HG02571 (cell line): ENCODE data around the gene SP100.
A peak's percentile ranks its signal among the peaks of the same experiment; 100 is the strongest.

Experiments
- ATAC-seq: cut with Tn5 transposase; IDR thresholded peaks from one replicate; pipeline ENCODE4 v1.9.1; 2021; ENCODE audit warnings: mild to moderate bottlenecking, moderate library complexity; ENCODE audit not compliant: unreplicated experiment

The SP100 gene

GRCh38 chr2:230537531-230537976, 121.6 kb downstream of the SP100 start:
- peak; percentile 67 for ATAC-seq

- ATAC-seq, result no peak
Observed at GRCh38 chr2:230540332-230540731, 124.3 kb downstream of the SP100 start.

DNA sequence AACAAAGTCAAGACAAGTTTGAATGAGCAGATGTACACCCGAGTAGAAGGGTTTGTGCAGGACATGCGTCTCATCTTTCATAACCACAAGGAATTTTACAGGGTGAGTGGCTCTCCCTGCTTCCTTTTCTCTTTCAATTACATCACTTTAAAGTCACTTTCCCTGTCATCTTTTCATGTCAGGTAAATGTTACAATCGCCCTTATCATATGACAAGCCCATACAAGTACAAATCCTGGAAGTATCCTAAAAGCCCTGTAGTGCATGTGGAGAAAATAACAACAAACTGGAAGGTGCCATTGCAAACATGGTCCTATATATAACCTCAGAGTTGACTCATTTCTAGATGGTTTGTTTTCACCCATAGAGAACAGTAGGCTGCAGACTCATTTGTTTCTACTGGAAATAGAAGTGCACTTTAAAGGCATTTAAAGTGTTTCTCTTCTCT, 126.0 kb downstream of the SP100 start:
- peak; percentile 68 for ATAC-seq

GRCh38 chr2:230542751-230543150, 126.8 kb downstream of the SP100 start:
- no peak for ATAC-seq

DNA sequence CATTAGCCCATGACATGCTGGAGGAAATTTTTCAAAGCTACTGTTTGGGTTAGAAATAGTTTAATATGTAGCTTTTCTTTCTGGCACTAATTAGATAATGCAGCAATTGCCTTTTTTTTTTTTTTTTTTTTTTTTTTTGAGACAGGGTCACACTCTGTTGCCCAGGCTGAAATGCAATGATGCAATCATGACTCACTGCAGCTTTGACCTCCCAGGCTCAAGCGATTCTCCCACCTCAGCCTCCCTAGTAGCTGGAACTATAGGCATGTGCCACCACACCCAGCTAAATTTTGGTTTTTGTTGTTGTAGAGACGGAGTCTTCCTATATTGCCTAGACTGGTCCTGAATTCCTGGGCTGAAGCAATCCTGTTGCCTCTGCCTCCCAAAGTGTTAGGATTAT, 136.2 kb downstream of the SP100 start:
- ATAC-seq, result no peak

GRCh38 chr2:230557065-230557464, 141.1 kb downstream of the SP100 start:
- no peak for ATAC-seq

DNA sequence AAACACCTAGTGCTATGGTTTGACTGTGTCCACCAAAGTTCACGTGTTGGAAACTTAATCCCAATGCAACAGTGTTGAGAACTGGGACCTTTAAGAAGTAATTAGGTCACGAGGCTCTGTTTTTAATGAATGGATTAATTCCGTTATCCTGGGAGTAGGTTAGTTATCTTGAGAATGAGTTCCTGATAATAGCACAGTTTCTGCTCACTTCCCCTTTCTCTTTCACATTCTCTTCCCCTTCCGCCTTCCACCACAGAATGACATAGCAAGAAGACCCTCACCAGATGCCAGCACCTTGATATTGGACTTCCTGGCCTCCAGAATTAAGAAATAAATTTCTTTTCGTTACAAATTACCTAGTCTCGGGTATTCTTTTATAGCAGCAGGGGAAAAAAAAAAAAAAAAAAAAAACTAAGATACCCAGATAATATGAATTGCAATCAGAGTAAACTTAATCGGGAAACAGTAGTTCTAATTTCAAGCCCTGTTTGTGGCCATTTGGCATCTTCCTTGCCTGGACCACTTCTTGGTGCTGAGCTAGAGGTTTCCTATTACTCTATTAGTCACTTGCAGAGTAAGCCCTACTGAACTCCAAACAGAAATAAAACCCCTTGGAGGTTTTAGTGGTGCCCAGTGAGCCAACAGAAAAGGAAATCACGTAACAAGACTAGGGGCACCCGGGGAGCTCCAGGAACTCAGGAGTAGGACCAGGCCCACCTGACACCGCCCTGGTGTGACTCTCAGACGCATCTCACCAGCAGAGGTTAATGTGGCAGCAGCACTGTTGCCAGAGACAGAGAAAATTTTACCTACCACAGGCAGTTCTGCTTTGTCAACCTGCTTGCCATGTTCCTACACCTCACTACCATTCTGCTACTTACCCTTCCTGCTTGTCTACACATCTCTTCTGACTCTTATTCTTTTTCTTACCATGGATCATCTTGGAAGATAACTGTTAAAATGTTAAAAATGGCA, 149.1 kb downstream of the SP100 start:
- no peak for ATAC-seq

- no peak for ATAC-seq
Observed at GRCh38 chr2:230569298-230569697, 153.3 kb downstream of the SP100 start.

DNA sequence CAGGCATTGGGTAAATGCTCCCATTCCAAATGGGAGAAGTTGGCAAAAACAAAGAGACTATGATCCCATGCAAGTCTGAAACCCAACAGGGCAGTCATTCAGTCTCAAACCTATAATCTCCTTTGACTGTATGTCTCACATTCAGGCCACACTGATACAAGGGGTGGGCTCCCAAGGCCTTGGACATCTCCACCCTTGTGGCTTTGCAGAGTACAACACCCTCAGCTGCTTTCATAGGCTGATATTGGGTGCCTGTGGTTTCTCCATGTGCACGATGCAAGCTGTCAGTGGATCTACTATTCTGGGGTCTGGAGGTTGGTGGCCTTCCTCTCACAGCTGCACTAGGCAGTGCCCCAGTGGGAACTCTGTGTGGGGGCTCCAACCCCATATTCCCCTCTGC, 155.0 kb downstream of the SP100 start:
- no peak for ATAC-seq

DNA sequence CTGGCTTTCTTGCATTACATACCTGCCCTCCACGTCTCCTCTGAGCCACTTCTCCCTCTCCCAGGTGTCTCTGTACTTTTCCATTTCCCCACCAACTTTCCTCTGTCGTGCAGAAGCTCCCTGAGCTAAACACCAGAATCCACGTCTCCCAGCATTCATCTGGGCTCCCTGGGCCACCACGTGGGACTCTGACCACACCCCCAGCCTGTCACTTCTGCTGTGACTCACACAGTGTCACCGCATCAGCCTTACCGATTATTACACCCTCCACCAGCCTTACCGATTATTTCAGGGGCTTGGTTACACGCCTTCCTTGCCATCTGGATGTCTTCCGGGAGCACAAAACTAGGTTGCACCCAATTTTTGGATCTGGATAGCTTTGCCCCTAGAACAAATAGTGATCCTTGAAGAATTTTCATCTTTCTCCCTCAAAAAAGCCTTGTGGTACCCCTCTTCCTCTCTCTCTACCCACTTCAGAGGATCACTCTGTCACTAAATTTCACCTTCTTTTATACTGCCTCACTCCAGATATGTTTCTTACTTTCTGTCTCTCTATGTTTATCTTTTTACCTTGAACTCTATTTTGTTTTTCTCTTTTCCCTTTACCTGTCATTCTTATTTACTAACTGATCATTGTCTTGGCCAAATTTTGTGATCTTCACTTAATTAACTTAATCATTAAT, 159.8 kb downstream of the SP100 start:
- no peak for ATAC-seq

DNA sequence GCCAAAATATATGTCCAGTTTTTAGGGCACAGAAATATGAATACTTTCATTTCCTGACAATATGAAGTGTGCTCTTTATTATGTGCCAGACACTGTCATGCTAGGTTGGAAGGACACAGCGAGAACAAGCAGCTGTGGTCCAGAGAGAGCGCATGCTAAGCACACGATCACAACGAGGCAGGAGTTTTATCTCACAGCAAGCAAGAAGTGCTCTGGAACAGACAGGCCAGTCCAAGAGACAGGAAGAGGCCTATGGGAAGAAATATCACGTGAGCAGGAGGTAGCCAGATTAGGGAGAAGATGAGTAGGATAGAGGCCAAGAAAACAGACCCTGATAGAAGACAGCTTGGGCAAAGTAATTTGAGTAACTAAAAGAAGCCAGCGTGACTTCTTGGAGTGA, 161.1 kb downstream of the SP100 start:
- ATAC-seq, result no peak

GRCh38 chr2:230578106-230578505, 162.1 kb downstream of the SP100 start:
- ATAC-seq, result no peak

- peak; percentile 61 for ATAC-seq
Observed at GRCh38 chr2:230582851-230583283, 166.9 kb downstream of the SP100 start.

DNA sequence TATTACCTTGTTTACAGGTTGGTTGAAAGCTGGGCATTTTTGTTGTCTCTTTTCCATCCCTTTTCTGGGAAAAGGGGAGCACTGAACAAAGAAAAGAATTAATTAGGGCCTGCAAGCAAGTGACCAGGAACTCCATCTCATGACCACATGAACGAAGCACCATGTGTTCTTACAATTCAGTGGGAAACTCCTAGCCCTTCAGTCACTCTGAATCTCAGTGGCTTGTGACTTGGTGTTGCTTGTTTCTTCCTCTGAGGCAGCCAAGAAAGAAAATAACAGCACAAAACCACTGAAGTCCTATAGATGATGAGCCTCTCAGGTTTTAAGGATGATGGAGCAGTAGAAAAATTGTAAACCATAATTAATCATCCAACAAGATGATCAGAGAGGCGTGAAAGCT, 167.6 kb downstream of the SP100 start:
- ATAC-seq, result no peak

GRCh38 chr2:230586328-230586982, 170.5 kb downstream of the SP100 start:
- no peak for ATAC-seq

- ATAC-seq, result no peak
Observed at GRCh38 chr2:230589025-230589424, 173.0 kb downstream of the SP100 start.

DNA sequence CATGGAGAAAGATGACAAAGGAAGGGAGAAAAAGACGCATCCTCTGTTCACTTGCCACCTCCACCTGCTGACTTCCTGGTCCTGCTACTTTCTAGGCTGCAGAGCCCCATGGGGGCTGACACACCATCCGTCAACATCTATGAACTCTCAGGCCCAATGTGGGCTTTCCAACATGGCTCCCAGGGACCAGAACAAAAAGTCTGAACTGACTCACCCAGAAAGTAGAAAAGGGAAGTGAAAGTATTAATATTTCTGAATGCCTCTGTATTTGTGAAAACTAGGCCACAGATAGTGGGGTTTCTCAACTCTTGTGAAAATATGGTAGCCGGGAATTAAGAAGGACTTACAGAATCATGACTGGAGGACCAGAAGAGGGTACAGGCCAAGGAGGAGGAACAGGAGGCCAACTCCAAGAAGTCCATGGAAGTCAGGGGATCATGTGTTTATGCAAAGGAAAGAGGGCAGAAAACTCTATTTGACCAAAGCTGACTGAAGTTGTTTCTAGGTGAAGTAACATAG, 173.6 kb downstream of the SP100 start:
- ATAC-seq, result peak; percentile 83

DNA sequence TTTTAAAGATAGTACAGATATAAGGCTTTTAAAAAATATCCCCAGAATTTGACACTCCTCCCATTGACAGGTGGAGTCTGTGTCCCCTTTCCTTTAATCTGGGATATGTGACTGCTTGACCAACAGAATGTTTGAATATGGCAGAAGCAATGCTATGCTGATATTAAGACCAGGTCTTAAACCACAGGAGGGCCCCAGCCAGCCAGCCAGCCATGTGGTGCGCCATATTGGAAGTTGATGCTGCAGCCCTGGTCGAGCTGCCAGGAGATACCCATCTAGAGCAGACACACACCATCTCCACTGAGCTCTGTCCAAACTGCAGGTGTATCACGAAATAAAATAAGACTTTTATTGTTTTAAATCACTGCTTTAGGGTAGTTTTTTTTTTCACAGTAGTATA, 174.3 kb downstream of the SP100 start:
- ATAC-seq, result no peak

DNA sequence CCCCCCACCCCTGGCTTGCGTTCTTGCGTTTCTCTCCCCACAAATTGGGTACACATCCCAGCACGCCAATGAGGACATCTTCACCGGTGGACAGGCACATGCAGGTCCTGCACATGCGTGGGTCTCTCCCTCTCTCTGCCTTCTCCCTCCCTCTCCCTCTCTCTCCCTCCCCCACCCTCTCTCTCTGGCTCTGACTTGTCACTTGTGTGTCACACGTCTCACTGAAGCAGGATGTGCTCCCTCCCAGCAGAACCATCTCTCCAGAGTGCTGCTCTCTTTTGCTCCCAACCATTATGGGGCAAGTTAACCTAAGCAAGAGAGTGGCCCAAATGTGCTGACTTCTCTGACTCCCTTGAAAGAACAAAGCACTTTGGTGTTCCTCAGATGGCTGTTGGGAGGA, 175.8 kb downstream of the SP100 start:
- ATAC-seq, result no peak

DNA sequence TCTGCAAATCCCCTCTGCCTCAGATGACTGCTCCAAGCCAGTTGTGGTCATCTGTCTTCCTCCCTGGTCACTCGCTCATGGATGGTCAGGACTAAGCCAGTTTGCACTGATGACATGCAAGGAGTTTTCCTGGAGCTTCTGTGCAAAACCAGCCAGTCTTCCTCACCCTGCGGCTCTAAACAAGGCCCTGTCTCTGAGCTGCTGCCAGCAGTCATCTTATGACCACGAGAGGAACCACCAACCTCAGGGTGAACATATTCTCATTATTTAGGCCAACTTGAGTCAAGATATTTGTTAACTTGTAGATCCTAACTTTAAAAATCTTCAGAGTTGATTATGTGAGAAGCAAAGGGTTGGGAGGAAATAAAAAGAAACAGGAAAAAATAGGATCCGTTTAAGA, 176.8 kb downstream of the SP100 start:
- no peak for ATAC-seq
